HCT116 (cell line): ENCODE measurements around the gene MUSTN1.

Experiments used
- CTCF ChIP-seq, 3 experiments: fragments of 200-600 bp in 1 of 3; sonication (generic) in 1 of 3; IDR thresholded peaks in 2 of 3; conservative IDR thresholded peaks in 1 of 3; 2 replicates each; pipeline ENCODE4 v1.5.1; 2012 to 2017; ENCODE audit warnings: low read depth in 2 of 3, low read length in 2 of 3, antibody characterized with exemption in 1 of 3, borderline replicate concordance in 1 of 3, control low read depth in 1 of 3, mild to moderate bottlenecking in 1 of 3, mixed read lengths in 1 of 3, mixed run types in 1 of 3, moderate library complexity in 1 of 3; ENCODE audit not compliant: insufficient read depth in 1 of 3
- EZH2 ChIP-seq: fragments of 200-600 bp; sonication (generic); IDR thresholded peaks from 2 replicates; pipeline ENCODE4 v1.6.1; 2017; ENCODE audit warnings: antibody characterized with exemption, mixed run types
- MAX ChIP-seq: IDR thresholded peaks from 2 replicates; pipeline ENCODE4 v1.6.1; 2012
- POLR2A ChIP-seq: IDR thresholded peaks from 2 replicates; pipeline ENCODE4 v1.7.0; 2011; ENCODE audit warnings: borderline replicate concordance; ENCODE audit not compliant: insufficient read depth, insufficient read length; ENCODE audit errors: extremely low read depth
- RAD21 ChIP-seq: IDR thresholded peaks from 2 replicates; pipeline ENCODE4 v1.6.1; 2012; ENCODE audit warnings: low read depth, mild to moderate bottlenecking
- SIN3A ChIP-seq: IDR thresholded peaks from 2 replicates; pipeline ENCODE4 v1.6.1; 2012; ENCODE audit warnings: low read depth
- SP1 ChIP-seq: IDR thresholded peaks from 2 replicates; pipeline ENCODE4 v1.6.1; 2012; ENCODE audit warnings: low read depth
- TCF7L2 ChIP-seq: IDR thresholded peaks from 2 replicates; pipeline ENCODE4 v1.7.0; 2011; ENCODE audit warnings: borderline replicate concordance, inconsistent platforms; ENCODE audit not compliant: insufficient read depth, insufficient read length; ENCODE audit errors: extremely low read depth
- ZFX ChIP-seq: fragments of 450-650 bp; IDR thresholded peaks from 2 replicates; pipeline ENCODE4 v1.6.1; 2017
- ZNF274 ChIP-seq: fragments of 200-500 bp; sonication (Bioruptor generic); IDR thresholded peaks from 2 replicates; pipeline ENCODE4 v1.6.1; 2014; ENCODE audit warnings: mild to moderate bottlenecking, low read depth, low read length, inconsistent platforms

- no peak for TF ChIP-seq RAD21
- no peak for TF ChIP-seq TCF7L2
- no peak for TF ChIP-seq CTCF (IDR thresholded peaks at IDR 0.05 in 2 of 3, conservative IDR thresholded peaks at IDR 0.05 in 1 of 3; ENCODE audit: borderline replicate concordance in 1 of 3, insufficient read depth in 1 of 3, low read depth in 2 of 3, low read length in 2 of 3)
- TF ChIP-seq ZNF274 = no peak
- no peak for TF ChIP-seq EZH2
- TF ChIP-seq MAX = no peak
- no peak for TF ChIP-seq POLR2A
- TF ChIP-seq SIN3A = no peak
- TF ChIP-seq SP1 = no peak
- TF ChIP-seq ZFX = no peak
These were observed 48.2 kb downstream of the MUSTN1 start for GRCh38 chr3:52786330-52787215.
